RPMI8226 (cell line): ENCODE data around the gene PIK3IP1.

ENCODE experiments used
- DNase-seq: peaks from one replicate; pipeline ENCODE4 v3.0.0-alpha.2; 2015

The PIK3IP1 gene

GRCh38 chr22:31278151-31278621, 14.1 kb downstream of the PIK3IP1 start:
- DNase-seq: no peak

GRCh38 chr22:31277741-31278140, 14.5 kb downstream of the PIK3IP1 start:
- no peak for DNase-seq

- DNase-seq: no peak
Observed at GRCh38 chr22:31276426-31277167, 15.7 kb downstream of the PIK3IP1 start.

DNA sequence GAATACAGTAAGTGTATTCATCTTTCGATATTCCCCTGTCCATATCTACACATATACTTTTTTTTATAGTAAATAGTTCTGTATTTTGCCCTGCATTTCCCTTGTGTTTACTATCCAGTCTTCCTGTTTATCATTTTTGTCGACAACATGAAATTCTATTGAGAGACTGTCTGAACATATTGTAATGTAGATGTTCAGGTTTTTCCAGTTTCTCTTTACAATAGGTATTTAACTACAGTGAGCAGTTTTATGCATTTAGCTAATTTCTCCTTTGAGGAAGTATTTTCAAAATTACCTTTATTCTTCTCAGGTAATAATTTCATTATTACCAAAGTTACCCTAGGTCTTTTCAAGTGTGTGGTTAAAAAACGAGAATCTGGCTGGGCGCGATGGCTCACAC, 16.7 kb downstream of the PIK3IP1 start:
- DNase-seq: no peak

GRCh38 chr22:31275018-31275417, 17.3 kb downstream of the PIK3IP1 start:
- DNase-seq: no peak

GRCh38 chr22:31274017-31274416, 18.3 kb downstream of the PIK3IP1 start:
- no peak for DNase-seq

DNA sequence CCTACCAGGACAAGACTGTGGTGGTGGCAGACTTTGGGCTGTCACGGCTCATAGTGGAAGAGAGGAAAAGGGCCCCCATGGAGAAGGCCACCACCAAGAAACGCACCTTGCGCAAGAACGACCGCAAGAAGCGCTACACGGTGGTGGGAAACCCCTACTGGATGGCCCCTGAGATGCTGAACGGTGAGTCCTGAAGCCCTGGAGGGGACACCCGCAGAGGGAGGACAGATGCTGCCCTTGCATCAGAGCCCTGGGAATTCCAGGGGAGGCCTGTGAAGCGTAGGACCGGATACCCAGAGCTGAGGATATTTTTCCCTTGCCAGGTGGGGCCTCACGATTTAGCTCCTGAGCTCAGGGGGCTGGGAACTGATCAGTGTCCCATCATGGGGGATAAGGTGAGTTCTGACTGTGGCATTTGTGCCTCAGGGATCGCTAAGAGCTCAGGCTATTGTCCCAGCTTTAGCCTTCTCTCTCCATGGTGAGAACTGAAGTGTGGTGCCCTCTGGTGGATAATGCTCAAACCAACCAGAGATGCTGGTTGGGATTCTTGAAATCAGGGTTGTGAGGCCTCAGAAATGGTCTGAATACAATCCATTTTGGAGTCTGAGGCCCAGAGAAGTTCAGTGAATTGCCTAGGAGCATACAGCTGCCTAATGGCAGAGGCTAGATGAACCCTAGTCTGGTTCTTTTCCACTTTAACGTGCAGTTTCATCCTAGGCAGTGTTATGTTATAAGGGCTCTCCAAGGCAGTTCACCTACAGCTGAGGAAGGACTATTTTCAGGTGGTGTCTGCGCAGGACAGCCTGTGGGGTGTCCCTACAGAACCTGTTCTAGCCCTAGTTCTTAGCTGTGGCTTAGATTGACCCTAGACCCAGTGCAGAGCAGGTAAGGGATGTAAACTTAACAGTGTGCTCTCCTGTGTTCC, 19.5 kb downstream of the PIK3IP1 start:
- peak; percentile 68 for DNase-seq

GRCh38 chr22:31271485-31271884, 20.8 kb downstream of the PIK3IP1 start:
- DNase-seq: no peak

GRCh38 chr22:31271026-31271425, 21.3 kb downstream of the PIK3IP1 start:
- DNase-seq: no peak

DNA sequence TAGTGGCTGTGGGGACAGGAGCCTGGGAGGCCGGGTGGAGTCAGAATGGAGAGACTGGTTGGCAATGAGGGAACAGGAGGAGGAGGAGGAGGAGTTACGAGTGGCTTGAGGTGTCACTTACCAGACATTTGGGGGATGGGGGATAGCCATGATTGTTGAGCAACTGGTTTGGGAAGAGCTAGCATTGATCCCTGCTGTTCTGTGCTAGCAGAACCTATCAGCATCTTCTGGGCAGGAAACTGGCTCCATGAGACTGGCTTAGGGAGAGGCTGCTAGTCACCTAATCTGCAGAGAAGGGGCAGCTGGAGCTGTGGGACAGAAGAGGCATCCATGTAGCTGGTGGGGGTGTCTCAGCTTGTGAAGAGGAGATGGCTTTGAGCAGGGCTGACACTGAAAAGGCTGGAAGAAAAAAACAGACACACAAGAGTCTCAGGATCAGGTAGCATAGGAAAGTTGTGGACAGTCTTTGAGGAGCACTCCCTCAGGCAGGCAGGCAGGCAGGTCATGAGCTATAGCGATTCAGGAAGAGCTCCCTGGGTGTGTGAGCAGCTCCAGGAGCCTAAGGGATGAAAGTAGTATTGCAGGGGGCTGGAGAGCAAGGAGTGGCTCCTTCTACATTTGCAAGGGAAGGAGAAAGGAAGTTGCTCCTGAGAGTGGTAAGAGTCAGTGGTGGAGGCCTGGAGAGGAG, 22.3 kb downstream of the PIK3IP1 start:
- DNase-seq: no peak

DNA sequence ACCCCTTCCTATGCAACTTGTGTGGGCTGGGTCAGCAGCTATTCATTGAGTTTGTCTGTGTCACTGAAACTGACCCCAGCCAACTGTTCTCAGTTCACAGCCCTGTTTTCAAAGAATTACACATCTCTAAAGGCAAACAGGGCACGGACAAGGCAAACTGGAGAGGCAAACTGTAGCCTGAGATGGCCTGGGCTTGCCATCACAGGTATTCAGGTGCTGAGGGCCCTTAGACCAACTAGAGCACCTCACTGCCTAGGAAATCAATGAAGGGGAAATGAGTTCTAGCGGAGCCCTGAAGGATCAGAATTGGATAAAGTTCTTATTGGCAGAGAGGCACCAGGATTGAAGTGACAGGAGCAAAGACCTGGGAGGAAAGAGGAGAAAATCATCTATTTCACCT, 24.0 kb downstream of the PIK3IP1 start:
- DNase-seq: no peak

- DNase-seq: no peak
Observed at GRCh38 chr22:31263896-31264640, 28.2 kb downstream of the PIK3IP1 start.

DNA sequence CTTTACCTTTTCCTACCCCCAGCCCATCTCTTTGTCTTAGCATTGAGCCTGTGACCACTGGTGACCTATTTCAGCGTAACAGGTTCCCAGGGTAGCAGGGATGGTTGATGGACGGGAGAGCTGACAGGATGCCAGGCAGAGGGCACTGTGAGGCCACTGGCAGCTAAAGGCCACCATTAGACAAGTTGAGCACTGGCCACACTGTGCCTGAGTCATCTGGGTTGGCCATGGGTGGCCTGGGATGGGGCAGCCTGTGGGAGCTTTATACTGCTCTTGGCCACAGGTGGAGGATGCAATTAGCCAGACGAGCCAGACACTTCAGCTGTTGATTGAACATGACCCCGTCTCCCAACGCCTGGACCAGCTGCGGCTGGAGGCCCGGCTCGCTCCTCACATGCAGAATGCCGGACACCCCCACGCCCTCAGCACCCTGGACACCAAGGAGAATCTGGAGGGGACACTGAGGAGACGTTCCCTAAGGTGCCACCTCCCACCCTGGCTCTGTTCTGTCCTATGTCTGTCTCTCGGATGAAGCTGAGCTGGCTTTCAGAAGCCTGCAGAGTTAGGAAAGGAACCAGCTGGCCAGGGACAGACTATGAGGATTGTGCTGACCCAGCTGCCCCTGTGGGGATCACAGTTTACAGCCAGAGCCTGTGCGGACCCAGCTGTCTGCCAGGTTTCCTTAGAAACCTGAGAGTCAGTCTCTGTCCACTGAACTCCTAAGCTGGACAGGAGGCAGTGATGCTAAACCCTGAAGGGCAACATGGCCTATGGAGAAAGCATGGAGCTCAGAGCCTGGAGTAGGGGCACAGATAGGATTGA, 29.8 kb downstream of the PIK3IP1 start:
- DNase-seq: no peak

DNA sequence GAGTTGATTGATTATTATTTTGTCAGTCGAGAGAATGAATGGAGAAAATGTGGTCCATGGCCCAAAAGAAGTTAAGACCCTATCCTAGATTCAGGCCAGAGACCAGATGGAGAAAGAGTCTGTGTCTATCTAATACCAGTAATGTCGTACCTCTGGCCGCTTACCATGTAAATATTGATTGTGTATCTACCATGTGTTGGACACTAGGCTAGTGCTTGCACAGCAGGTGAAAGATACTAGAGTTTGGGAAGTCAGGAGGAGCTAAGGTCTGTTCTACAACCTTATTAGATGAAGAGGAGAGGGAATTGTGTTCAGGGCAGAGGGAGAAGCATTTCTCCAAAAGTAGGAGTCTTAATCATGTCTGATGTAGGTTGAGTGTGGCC, 31.8 kb downstream of the PIK3IP1 start:
- DNase-seq: no peak

- no peak for DNase-seq
Observed at GRCh38 chr22:31259798-31260473, 32.4 kb downstream of the PIK3IP1 start.

DNA sequence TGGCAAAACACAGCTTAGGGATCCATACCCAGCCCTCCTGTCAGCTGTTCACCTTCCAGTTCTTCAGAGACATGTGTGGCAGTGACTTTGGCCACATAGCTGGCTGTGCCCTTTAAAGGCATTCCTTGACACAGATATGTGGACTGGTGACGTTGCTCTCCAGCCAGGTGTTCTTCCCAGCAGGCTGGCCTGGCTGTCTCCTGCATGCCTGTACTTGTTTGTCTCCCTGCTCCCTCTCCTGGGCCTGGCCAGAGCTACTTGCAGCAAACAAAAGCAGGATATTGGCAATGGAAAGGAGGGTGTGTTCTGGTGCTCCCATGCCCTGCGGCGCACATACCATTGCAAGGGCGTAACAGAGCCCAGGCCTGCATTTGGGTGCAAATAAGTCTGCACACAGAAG, 38.3 kb downstream of the PIK3IP1 start:
- no peak for DNase-seq

DNA sequence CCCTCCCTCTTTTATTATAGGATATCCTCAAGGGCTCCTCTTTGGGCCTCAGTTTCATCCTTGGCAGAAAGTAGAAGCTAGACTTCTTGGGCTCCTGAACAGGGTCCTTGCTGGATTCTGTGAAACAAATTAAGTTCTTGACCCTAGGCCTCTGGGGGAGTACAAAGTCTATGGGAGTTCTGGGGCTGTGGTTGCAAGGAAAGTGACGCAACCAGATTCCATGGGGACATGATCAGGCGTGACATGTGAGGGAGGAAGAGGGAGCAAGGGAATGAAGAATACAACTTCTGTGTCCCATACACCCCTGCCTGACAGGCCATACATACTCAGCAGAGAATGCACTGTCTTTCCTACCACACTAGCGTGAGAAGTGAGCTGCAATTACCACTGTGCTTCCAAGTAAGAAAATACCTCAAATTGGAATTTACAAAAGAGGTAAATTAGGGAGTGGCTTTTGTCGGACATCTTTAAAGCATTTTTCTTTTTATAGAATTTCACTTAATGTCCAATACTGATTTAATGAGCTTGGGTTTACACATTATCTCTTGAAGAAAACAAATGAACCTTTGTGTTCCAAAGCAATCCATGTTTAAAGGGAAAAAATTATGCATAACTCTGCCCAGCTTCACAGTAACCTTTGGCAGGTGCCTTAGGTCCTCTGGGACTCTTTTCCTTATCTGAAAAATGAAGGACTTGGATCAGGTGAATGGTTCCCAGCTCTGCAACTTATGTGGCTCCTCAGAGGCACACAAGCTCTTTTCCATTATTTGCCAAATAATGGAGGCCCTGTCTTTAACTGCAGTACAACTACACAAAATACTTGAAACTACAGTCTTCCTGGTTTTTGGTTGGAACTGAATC, 41.3 kb downstream of the PIK3IP1 start:
- no peak for DNase-seq

DNA sequence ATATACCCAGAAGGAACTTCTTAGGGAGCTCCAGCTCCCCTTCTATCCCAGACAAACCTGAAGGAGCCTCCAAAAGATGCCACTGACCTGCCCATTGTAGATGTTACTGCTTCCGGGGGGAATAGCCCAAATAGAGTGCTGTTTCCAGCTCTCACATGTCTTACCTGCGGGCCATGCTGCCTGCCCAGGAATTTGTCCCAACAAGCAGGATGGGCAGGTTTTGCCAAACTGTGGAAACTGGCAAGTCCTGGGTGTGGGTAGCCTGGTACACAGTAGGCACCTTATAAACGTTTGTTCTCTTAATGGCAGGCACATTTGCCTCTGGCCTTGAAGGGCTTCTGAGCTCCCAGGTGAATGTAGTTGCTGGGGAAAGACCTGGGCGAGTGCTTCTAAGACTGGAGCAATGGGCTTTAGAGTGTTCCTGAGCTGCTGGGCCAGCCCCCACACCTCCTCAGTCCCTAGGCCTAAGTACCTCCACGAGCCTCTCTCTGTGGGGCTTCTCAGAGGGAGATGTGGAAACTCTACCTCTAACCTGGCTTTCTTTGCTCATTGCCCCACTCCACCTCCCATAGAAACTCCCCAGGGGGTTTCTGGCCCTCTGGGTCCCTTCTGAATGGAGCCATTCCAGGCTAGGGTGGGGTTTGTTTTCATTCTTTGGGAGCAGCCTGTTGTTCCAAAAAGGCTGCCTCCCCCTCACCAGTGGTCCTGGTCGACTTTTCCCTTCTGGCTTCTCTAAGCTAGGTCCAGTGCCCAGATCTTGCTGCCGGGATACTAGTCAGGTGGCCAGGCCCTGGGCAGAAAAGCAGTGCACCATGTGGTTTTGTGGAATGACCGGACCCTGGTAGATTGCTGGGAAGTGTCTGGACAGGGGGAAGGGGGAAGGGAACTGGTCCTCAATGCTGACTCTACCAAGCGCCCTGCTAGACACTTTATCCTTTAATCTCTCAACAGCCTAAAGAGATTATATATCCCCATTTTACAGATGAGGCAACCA, 43.0 kb downstream of the PIK3IP1 start:
- no peak for DNase-seq
